DOHH2 (cell line): ENCODE results near the gene GYS2.
"Not testable (repeated sequence)": the region's sequence is repeated elsewhere in the genome, so short reads cannot be mapped to it uniquely, and the experiment has no call there.

Experiments
- H3F3A ChIP-seq: fragments of 200-600 bp; sonication (generic), shearing (Covaris generic); 2 replicates; pipeline ENCODE4 v1.6.0; 2016; ENCODE audit warnings: antibody characterized with exemption, mild to moderate bottlenecking; ENCODE audit not compliant: control insufficient read depth, insufficient read depth
- H3K27ac ChIP-seq: fragments of 200-600 bp; sonication (generic); 2 replicates; pipeline ENCODE4 v1.5.1; 2014; ENCODE audit warnings: low read depth, mild to moderate bottlenecking, low read length, moderate library complexity
- H3K27me3 ChIP-seq: fragments of 200-600 bp; sonication (generic); 2 replicates; pipeline ENCODE4 v1.6.1; 2014; ENCODE audit warnings: mild to moderate bottlenecking, low read length, mixed read lengths; ENCODE audit not compliant: control insufficient read depth
- H3K36me3 ChIP-seq: fragments of 200-600 bp; sonication (generic); 2 replicates; pipeline ENCODE4 v1.6.1; 2014; ENCODE audit warnings: mild to moderate bottlenecking, low read length, moderate library complexity, mixed read lengths; ENCODE audit not compliant: control insufficient read depth
- H3K4me1 ChIP-seq: fragments of 200-600 bp; sonication (generic); 2 replicates; pipeline ENCODE4 v1.6.1; 2014; ENCODE audit warnings: mild to moderate bottlenecking, low read length, mixed read lengths; ENCODE audit not compliant: control insufficient read depth
- H3K4me2 ChIP-seq: fragments of 200-600 bp; sonication (generic); 2 replicates; pipeline ENCODE4 v1.6.0; 2014; ENCODE audit warnings: mild to moderate bottlenecking, low read length, moderate library complexity
- H3K4me3 ChIP-seq: fragments of 200-600 bp; sonication (generic); 2 replicates; pipeline ENCODE4 v1.5.1; 2014; ENCODE audit warnings: mild to moderate bottlenecking, low read length, mixed read lengths
- H3K79me2 ChIP-seq: fragments of 200-600 bp; sonication (generic); 2 replicates; pipeline ENCODE4 v1.6.1; 2014; ENCODE audit warnings: mild to moderate bottlenecking, low read length, mixed read lengths; ENCODE audit not compliant: control insufficient read depth
- H3K9me2 ChIP-seq: fragments of 200-600 bp; sonication (generic); replicated peaks from 2 replicates; pipeline ENCODE4 v1.6.1; 2014; ENCODE audit warnings: mild to moderate bottlenecking, low read length, mixed read lengths; ENCODE audit not compliant: control insufficient read depth
- H3K9me3 ChIP-seq: fragments of 200-600 bp; sonication (generic); 2 replicates; pipeline ENCODE4 v1.6.1; 2014; ENCODE audit warnings: antibody characterized with exemption, low read length, mixed read lengths; ENCODE audit not compliant: control insufficient read depth, insufficient read depth
- H4K20me1 ChIP-seq: fragments of 200-600 bp; sonication (generic); 2 replicates; pipeline ENCODE4 v1.6.0; 2014; ENCODE audit warnings: low read depth, mild to moderate bottlenecking, antibody characterized with exemption, low read length, moderate library complexity; ENCODE audit not compliant: control insufficient read depth, insufficient read depth
- CTCF ChIP-seq: fragments of 200-600 bp; sonication (generic); IDR thresholded peaks from one replicate; pipeline ENCODE4 v1.5.1; 2014; ENCODE audit warnings: antibody characterized with exemption, mild to moderate bottlenecking, low read depth, low read length; ENCODE audit not compliant: poor library complexity, severe bottlenecking
- EZH2phosphoT487 ChIP-seq: fragments of 200-600 bp; sonication (generic); IDR thresholded peaks from 2 replicates; pipeline ENCODE4 v1.6.1; 2017; ENCODE audit warnings: borderline replicate concordance, mild to moderate bottlenecking, antibody characterized with exemption, low read length, moderate library complexity, mixed read lengths

The GYS2 gene

GRCh38 chr12:21599143-21599999, 5.3 kb downstream of the GYS2 start:
- Histone ChIP-seq H3K79me2 (no peaks in the 10 kb centered on the region), H3K36me3 (no peaks in the 10 kb centered on the region), H3K9me2 (no peaks in the 10 kb centered on the region), H4K20me1 (no peaks in the 10 kb centered on the region), H3K4me1 (peaks cover 14% of the 10 kb centered on the region), H3K4me2 (peak overlapping the region; percentile 56), H3K27ac (no peak overlapping the region), H3K4me3 (no peak overlapping the region), H3F3A (no peaks in the 10 kb centered on the region), H3K9me3 (no peaks in the 10 kb centered on the region), H3K27me3 (no peaks in the 10 kb centered on the region)
- no peak for TF ChIP-seq CTCF
- no peak for TF ChIP-seq EZH2phosphoT487

- Histone ChIP-seq H3K4me3 (no peak overlapping the region), H3K9me3 (no peaks in the 10 kb centered on the region), H3K36me3 (no peaks in the 10 kb centered on the region), H3K27me3 (no peaks in the 10 kb centered on the region), H4K20me1 (no peaks in the 10 kb centered on the region), H3K9me2 (no peaks in the 10 kb centered on the region), H3K4me1 (peaks cover 14% of the 10 kb centered on the region), H3K4me2 (no peak overlapping the region), H3F3A (no peaks in the 10 kb centered on the region), H3K79me2 (no peaks in the 10 kb centered on the region), H3K27ac (no peak overlapping the region)
- TF ChIP-seq EZH2phosphoT487 = no peak
- TF ChIP-seq CTCF = no peak
These were observed 6.0 kb downstream of the GYS2 start for GRCh38 chr12:21598651-21599050.

GRCh38 chr12:21595356-21595755, 9.3 kb downstream of the GYS2 start:
- not testable (repeated sequence) for H3K27me3 ChIP-seq, H3K9me2 ChIP-seq, H3K4me2 ChIP-seq, H3K4me3 ChIP-seq, H3K36me3 ChIP-seq, H3K79me2 ChIP-seq, H3F3A ChIP-seq, H4K20me1 ChIP-seq, H3K9me3 ChIP-seq, H3K27ac ChIP-seq
- H3K4me1 ChIP-seq = peaks cover 14% of the 10 kb centered on the region

GRCh38 chr12:21585485-21585884, 19.2 kb downstream of the GYS2 start:
- H3K27me3 ChIP-seq = no peaks in the 10 kb centered on the region

More at GRCh38 chr12:21585485-21585884, 19.2 kb downstream of the GYS2 start:
- Histone ChIP-seq H3K9me2 (no peaks in the 10 kb centered on the region; the same call in 1 of the 2 replicates), H4K20me1 (no peaks in the 10 kb centered on the region), H3K4me3 (no peak overlapping the region), H3K4me1 (no peaks in the 10 kb centered on the region), H3K27ac (no peak overlapping the region), H3K79me2 (no peaks in the 10 kb centered on the region), H3K36me3 (no peaks in the 10 kb centered on the region), H3K4me2 (no peak overlapping the region), H3F3A (no peaks in the 10 kb centered on the region), H3K9me3 (no peaks in the 10 kb centered on the region)
- TF ChIP-seq CTCF = no peak
- TF ChIP-seq EZH2phosphoT487 = no peak
